ENCODE measurements around the gene PEX26. TPM values are rescaled to one million over a fixed set of nuclear protein-coding genes. Genes with fewer than 3 reads are reported as not detected.

Gene PEX26
- 10 to 100 TPM; 11.9 to 57.0 TPM for total RNA-seq

DNA sequence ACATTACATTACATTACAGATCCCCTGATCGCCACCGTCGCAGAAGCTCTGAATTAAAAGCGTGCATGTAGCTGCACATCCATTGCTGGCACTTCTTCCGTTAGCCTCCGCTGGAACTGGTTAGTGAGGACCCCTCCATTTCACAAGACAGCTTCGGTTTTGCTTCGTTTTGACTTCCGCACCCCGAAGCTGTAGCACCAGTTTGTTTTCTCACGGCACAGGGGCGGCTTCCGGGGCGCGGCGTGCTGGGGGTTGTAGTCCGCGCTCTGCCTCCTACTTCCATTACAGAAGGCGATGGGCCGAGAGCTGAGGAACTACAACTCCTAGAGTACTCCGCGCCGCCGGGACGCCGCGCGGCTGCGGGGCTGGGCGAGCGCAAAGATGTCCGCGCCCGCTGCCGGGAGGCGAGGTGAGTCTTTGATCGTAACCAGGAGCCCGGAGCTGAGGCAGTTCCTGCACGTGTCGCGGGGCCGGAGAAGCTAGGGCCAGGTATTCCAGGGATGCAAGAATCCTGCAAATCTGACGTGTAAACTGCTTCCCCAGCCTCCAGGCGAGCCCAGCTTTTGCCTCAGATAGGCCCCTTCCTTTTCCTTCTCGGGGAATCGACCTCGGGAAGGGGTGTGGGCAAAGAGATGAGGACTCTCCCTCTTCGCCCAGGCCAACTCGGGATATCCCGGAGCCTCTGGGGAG lies at the start of gene PEX26:
Gene PEX26, plus strand, starts transcription at position 352 of the 690 bp plus-strand sequence. CDS start 387 bp downstream, outside the sequence.
- intact Hi-C loops (cut with DNase I): no loop called here
- DNase-seq (peak; percentile 95 to 97 (median 96)), ATAC-seq (peak; percentile 98)
- peak within 1 kb of the TSS; percentile 63 to 88 (median 79) for H3K27ac ChIP-seq
- TF ChIP-seq POLR2A (IDR thresholded peaks at IDR 0.05): peak; percentile 46 to 83 (median 77)
- TF ChIP-seq, protein P1, sequence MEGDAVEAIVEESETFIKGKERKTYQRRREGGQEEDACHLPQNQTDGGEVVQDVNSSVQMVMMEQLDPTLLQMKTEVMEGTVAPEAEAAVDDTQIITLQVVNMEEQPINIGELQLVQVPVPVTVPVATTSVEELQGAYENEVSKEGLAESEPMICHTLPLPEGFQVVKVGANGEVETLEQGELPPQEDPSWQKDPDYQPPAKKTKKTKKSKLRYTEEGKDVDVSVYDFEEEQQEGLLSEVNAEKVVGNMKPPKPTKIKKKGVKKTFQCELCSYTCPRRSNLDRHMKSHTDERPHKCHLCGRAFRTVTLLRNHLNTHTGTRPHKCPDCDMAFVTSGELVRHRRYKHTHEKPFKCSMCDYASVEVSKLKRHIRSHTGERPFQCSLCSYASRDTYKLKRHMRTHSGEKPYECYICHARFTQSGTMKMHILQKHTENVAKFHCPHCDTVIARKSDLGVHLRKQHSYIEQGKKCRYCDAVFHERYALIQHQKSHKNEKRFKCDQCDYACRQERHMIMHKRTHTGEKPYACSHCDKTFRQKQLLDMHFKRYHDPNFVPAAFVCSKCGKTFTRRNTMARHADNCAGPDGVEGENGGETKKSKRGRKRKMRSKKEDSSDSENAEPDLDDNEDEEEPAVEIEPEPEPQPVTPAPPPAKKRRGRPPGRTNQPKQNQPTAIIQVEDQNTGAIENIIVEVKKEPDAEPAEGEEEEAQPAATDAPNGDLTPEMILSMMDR (IDR thresholded peaks at IDR 0.05): no peak
- peak within 1 kb of the TSS; percentile 98 to 99 for H3K4me3 ChIP-seq
- H3K27me3 ChIP-seq: no peaks in the 10 kb centered on the region
- H3K4me1 ChIP-seq: peaks cover 27% of the 10 kb centered on the region
- H3K36me3 ChIP-seq (replicated peaks in 1 of 2; ENCODE audit: insufficient read depth in 1 of 2, low read depth in 2 of 2): peaks cover 0 to 5% of the 10 kb centered on the region in 2 donors
- WGBS, 2 donors: 0 to 1% methylated on average over 18 to 50 of the region's 50 CpGs
- no peaks in the 10 kb centered on the region for H3K9me3 ChIP-seq

DNA sequence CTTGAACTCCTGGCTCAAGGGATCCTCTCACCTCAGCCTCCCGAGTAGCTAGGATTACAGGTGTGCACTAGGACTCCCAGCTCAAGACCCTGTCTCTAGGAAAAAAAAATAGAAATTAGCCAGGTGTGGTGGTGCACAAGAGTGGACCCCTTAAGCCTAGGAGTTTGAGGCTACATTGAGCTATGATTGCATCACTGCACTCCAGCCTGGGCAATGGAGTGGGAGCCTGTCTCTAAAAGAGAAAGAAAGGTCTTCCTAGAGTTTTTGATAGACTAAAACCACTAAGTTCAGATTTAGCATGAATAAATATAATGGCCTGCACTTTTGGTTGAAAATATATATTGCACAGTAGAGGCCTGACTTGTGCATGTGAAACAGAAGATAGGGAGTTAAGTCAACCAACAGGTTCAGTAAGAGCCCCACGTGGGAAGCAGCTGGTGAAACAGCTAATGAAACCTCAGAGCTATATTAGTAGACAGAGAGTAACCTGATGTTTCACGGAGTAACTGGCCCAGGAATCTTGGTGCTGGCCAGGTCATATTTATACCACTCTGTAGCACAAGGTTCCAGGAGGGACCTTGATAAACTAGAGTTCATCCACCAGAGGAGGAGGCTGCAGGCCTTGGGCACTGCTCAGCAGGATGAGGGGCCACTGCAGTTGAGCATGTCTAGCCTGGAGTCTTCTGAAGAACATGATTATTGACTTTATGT lies 48.8 kb upstream of the PEX26 start:
- 30 to 34% methylated on average over 3 of the region's 3 CpGs for WGBS, 2 donors
- no peak for DNase-seq
- Histone ChIP-seq H3K36me3 (replicated peaks in 1 of 2; ENCODE audit: insufficient read depth in 1 of 2, low read depth in 2 of 2) (no peaks in the 10 kb centered on the region), H3K27me3 (no peaks in the 10 kb centered on the region), H3K4me1 (peaks cover 8% of the 10 kb centered on the region), H3K4me3 (no peak overlapping the region), H3K27ac (no peak overlapping the region), H3K9me3 (no peaks in the 10 kb centered on the region)
- no peak for ATAC-seq
- TF ChIP-seq, protein P1 (IDR thresholded peaks at IDR 0.05): no peak
- TF ChIP-seq POLR2A (IDR thresholded peaks at IDR 0.05): no peak
- intact Hi-C loops (cut with DNase I): loop anchor here (10.0 kb wide), 1 partner anchor 124 kb away; no protein-coding TSS in a partner anchor

DNA sequence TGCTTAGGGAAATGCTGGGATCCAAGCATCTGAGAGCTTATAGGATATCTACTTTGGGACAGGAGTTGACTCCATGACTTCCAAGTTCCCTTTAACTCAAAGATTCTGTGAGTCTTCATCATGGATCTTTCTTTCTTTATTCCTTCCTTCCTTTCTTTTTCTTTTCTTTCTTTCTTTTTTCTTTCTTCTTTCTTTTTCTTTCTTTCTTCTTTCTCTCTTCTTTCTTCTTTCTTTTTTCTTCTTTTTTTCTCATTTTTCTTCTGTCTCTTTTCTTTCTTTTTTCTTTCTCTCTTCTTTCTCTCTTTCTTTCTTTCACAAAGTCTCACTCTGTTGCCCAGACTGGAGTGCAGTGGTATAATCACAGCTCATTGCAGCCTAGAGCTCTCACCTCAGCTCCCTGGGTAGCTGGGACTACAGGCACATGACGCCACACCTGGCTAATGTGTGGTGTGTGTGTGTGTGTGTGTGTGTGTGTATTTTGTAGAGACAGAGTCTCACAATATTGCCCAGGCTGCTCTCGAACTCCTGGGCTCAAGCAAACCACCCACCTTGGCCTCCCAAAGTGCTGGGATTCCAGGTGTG lies 48.0 kb upstream of the PEX26 start:
- ATAC-seq: no peak
- H3K4me1 ChIP-seq: peaks cover 4% of the 10 kb centered on the region

DNA sequence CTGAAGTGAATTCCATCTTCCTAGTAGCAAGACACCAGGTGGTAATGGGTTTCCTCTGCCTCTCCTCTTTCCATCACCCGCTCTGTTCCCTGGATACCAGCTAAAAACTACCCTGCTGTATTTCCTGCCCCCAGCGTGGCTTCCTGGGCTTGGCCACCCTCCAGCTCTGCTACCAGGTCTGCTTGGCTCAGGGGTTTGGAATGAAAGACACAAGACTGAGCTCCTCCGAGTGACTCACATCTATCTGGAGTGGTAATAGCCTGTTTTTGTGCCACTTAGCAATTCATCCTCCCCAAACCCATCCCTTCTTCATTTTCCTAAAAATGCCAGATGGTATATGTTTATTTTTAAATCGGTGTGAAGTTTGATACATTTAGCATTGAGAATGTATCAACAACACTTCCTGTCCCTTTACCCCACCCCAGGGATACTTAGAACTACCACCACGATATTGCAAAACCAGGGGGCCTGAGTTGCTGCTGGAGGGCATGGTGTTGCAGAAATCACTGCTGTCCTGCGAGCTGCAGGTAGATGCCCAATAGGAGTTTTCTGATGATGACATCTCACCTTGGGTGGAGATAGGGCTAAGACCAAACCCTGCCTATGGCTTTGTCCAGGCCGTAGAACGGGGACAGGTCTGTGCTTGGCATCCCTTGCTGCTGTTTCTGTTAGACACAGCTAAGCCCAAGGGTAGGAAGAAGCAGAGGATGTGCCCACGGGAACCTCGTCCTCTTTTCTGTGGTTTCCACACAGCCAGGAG lies 45.9 kb upstream of the PEX26 start:
- intact Hi-C loops (cut with DNase I): no loop called here
- ATAC-seq: peak; percentile 59

More for the DNA sequence above, 48.0 kb upstream of the PEX26 start:
- no peaks in the 10 kb centered on the region for H3K27me3 ChIP-seq
- no peak for DNase-seq
- H3K4me3 ChIP-seq: no peak overlapping the region
- H3K36me3 ChIP-seq (replicated peaks in 1 of 2; ENCODE audit: insufficient read depth in 1 of 2, low read depth in 2 of 2): no peaks in the 10 kb centered on the region
- H3K27ac ChIP-seq: no peak overlapping the region
- WGBS, 2 donors: 73 to 78% methylated on average over 2 of the region's 2 CpGs
- H3K9me3 ChIP-seq: no peaks in the 10 kb centered on the region
- TF ChIP-seq, protein P1 (IDR thresholded peaks at IDR 0.05): no peak
- no peak for TF ChIP-seq POLR2A (IDR thresholded peaks at IDR 0.05)
- intact Hi-C loops (cut with DNase I): loop anchor here (10.0 kb wide), 1 partner anchor 125 kb away; no protein-coding TSS in a partner anchor

More for the DNA sequence above, 45.9 kb upstream of the PEX26 start:
- peak; percentile 38 to 68 (median 60) for DNase-seq
- Histone ChIP-seq H3K9me3 (no peaks in the 10 kb centered on the region), H3K4me1 (peaks cover 6% of the 10 kb centered on the region), H3K27me3 (no peaks in the 10 kb centered on the region), H3K4me3 (no peak overlapping the region), H3K36me3 (replicated peaks in 1 of 2; ENCODE audit: insufficient read depth in 1 of 2, low read depth in 2 of 2) (no peaks in the 10 kb centered on the region), H3K27ac (peak overlapping the region in 2 of 4 donors; percentile 11 to 23)
- TF ChIP-seq POLR2A (IDR thresholded peaks at IDR 0.05): no peak
- TF ChIP-seq, protein P1 (IDR thresholded peaks at IDR 0.05): no peak
- WGBS, 2 donors: 64 to 71% methylated on average over 9 to 10 of the region's 10 CpGs
